Brain microvascular endothelial cell (primary cell): ENCODE results near the gene SRRD.

ENCODE experiments used
- DNase-seq: peaks from one replicate; pipeline ENCODE4 v3.0.0-alpha.2; 2020
- H3K27ac ChIP-seq: fragments of 250-450 bp; sonication (Bioruptor Pico); 2 replicates; pipeline ENCODE4 v1.5.1; 2020; ENCODE audit warnings: mild to moderate bottlenecking, moderate library complexity
- H3K27me3 ChIP-seq: fragments of 250-450 bp; sonication (Bioruptor Pico); replicated peaks from 2 replicates; pipeline ENCODE4 v1.5.1; 2020; ENCODE audit warnings: mild to moderate bottlenecking
- H3K36me3 ChIP-seq: fragments of 250-450 bp; sonication (Bioruptor Pico); replicated peaks from 2 replicates; pipeline ENCODE4 v1.5.1; 2020; ENCODE audit warnings: mild to moderate bottlenecking
- H3K4me3 ChIP-seq: 2 replicates; pipeline ENCODE4 v1.5.1; 2011; ENCODE audit warnings: low read depth, mild to moderate bottlenecking, control low read depth, low read length, moderate library complexity
- in situ Hi-C: cut with HindIII; loops from 2 replicates; pipeline ENCODE4 v1.10.0; 2017; ENCODE audit warnings: low sequenced_read_pairs, low pct_ligation_motif_present
- TF ChIP-seq, protein P1 (sequence below): IDR thresholded peaks from 2 replicates; pipeline ENCODE4 v1.5.1; 2011; ENCODE audit warnings: low read depth, mild to moderate bottlenecking, moderate library complexity, low read length, control low read depth, inconsistent platforms; ENCODE audit errors: missing control alignments

Gene SRRD

GRCh38 chr22:26513838-26514237, 30.2 kb downstream of the SRRD start:
- no peak for DNase-seq
- no peak overlapping the region for H3K4me3 ChIP-seq
- in situ Hi-C loops, result no loop called here

GRCh38 chr22:26514419-26515161, 30.9 kb downstream of the SRRD start:
- in situ Hi-C loops, result no loop called here
- Histone ChIP-seq H3K27ac (no peak overlapping the region), H3K4me3 (no peak overlapping the region), H3K36me3 (peaks cover 5% of the 10 kb centered on the region), H3K27me3 (no peaks in the 10 kb centered on the region)
- no peak for DNase-seq
- TF ChIP-seq, protein P1, sequence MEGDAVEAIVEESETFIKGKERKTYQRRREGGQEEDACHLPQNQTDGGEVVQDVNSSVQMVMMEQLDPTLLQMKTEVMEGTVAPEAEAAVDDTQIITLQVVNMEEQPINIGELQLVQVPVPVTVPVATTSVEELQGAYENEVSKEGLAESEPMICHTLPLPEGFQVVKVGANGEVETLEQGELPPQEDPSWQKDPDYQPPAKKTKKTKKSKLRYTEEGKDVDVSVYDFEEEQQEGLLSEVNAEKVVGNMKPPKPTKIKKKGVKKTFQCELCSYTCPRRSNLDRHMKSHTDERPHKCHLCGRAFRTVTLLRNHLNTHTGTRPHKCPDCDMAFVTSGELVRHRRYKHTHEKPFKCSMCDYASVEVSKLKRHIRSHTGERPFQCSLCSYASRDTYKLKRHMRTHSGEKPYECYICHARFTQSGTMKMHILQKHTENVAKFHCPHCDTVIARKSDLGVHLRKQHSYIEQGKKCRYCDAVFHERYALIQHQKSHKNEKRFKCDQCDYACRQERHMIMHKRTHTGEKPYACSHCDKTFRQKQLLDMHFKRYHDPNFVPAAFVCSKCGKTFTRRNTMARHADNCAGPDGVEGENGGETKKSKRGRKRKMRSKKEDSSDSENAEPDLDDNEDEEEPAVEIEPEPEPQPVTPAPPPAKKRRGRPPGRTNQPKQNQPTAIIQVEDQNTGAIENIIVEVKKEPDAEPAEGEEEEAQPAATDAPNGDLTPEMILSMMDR, result no peak

More at GRCh38 chr22:26513838-26514237, 30.2 kb downstream of the SRRD start:
- no peaks in the 10 kb centered on the region for H3K27me3 ChIP-seq
- no peak overlapping the region for H3K27ac ChIP-seq
- TF ChIP-seq, protein P1, result no peak
- peaks cover 13% of the 10 kb centered on the region for H3K36me3 ChIP-seq

DNA sequence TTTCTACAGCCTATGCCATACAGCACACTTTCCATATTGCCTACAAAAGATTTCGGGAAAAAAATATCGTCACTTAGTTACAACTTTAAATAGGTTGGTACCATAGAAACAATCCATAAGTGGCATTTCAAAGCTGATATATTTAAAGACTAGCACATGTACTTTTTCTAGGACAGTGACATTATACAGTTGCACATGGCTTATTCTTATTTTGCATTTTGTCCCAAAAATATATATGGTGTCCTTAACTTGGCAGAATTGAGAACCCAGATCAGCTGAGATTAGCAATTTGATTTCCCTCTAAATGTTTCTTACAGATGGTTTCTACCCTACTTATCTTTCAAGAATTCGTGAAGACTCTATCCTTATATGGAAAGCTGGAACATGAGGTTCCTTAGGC, 32.3 kb downstream of the SRRD start:
- H3K27ac ChIP-seq, result no peak overlapping the region
- no peaks in the 10 kb centered on the region for H3K36me3 ChIP-seq
- TF ChIP-seq, protein P1, result no peak
- no peaks in the 10 kb centered on the region for H3K27me3 ChIP-seq
- no peak for DNase-seq
- in situ Hi-C loops, result no loop called here
- no peak overlapping the region for H3K4me3 ChIP-seq

DNA sequence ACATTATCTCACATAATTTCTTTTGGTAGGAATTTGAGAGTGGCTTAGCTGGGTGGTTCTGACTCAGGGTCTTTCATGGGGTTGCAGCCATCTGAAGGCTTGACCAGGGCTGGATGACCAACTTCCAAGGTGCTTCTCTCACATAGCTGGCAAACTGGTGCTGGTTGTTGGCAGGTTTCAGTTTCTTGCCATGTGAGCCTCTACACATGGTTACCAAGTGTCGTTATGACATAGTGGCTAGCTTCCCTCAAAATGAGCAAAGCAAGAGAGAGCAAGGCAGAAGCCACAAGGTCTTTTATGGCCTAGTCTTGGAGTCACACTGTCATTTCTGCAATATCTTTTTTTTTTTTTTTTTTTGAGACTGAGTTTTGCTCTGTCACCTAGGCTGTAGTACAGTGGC, 32.8 kb downstream of the SRRD start:
- Histone ChIP-seq H3K36me3 (no peaks in the 10 kb centered on the region), H3K4me3 (no peak overlapping the region), H3K27me3 (no peaks in the 10 kb centered on the region), H3K27ac (no peak overlapping the region)
- TF ChIP-seq, protein P1, result no peak
- in situ Hi-C loops, result no loop called here
- DNase-seq, result no peak

DNA sequence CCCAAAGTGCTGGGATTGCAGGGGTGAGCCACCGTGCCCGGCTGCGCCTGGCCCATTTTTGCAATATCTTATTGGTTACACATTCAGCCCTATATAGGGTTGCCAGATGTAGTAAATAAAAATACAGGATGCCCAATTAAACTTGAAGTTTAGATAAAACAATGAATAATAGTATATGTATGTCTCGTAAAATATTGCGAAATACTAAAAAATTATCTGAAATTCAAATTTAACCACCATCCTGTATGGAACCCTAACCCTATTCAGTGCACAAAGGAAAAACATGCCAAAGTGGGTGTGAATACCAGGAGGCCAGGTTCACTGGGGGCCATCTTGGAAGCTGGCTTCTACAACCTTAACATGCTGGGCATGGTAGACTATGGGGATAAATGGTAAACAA, 33.8 kb downstream of the SRRD start:
- in situ Hi-C loops, result no loop called here
- no peak overlapping the region for H3K4me3 ChIP-seq
- no peaks in the 10 kb centered on the region for H3K27me3 ChIP-seq
- no peak overlapping the region for H3K27ac ChIP-seq
- no peak for DNase-seq
- TF ChIP-seq, protein P1, result no peak
- no peaks in the 10 kb centered on the region for H3K36me3 ChIP-seq

DNA sequence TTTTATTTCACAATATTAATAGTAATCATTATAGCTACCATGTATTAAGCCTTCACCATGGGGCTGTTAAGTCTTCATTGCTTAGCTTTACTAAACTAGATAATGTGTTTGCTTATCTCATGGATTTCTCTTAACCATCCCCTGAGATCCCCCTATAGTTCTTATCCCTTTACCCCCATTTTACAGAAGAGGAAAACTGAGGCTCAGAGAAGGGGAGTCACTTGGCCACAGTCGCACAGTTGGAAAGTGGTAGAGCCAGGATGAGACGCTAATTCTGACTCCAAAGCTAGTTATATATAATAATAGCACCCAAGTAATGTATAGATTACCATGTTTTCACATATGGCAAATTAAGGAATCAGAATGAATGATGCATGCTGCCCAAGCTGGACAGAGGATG, 38.3 kb downstream of the SRRD start:
- Histone ChIP-seq H3K27me3 (no peaks in the 10 kb centered on the region), H3K36me3 (peaks cover 17% of the 10 kb centered on the region), H3K27ac (no peak overlapping the region), H3K4me3 (no peak overlapping the region)
- TF ChIP-seq, protein P1, result no peak
- in situ Hi-C loops, result no loop called here
- no peak for DNase-seq
